C4-2B (cell line): Measurements from ENCODE around the gene ASIC2.

ENCODE experiments used
- ZFX ChIP-seq: fragments of 450-650 bp; IDR thresholded peaks from 2 replicates; pipeline ENCODE4 v1.6.1; 2017
- TF ChIP-seq, protein P1 (sequence below): fragments of 450-650 bp; conservative IDR thresholded peaks from 2 replicates; pipeline ENCODE4 v1.5.1; 2017; ENCODE audit warnings: mild to moderate bottlenecking

DNA sequence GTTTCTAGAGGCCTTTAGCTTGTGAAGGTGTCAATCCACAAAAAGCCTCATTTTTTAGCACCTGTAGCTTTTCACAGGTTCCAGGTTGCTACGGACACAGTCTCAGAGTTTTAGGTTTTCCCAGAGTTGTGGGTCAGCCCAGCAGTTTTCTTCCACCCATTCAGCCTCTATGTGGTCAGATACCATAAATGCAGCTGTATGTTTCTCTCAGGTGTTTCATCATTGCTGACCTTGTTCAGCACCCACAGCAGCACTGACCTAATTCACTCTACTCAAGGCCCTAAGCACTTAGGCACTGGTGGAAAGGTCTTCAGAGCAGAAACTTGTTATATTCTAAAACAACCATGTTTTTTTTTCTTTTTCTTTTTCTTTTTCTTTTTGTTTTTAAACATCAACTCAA, 316.5 kb downstream of the ASIC2 start:
- TF ChIP-seq, protein P1, sequence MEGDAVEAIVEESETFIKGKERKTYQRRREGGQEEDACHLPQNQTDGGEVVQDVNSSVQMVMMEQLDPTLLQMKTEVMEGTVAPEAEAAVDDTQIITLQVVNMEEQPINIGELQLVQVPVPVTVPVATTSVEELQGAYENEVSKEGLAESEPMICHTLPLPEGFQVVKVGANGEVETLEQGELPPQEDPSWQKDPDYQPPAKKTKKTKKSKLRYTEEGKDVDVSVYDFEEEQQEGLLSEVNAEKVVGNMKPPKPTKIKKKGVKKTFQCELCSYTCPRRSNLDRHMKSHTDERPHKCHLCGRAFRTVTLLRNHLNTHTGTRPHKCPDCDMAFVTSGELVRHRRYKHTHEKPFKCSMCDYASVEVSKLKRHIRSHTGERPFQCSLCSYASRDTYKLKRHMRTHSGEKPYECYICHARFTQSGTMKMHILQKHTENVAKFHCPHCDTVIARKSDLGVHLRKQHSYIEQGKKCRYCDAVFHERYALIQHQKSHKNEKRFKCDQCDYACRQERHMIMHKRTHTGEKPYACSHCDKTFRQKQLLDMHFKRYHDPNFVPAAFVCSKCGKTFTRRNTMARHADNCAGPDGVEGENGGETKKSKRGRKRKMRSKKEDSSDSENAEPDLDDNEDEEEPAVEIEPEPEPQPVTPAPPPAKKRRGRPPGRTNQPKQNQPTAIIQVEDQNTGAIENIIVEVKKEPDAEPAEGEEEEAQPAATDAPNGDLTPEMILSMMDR = no peak
- no peak for TF ChIP-seq ZFX
